Activated CD4-positive, alpha-beta memory T cell treated with anti-CD3 and anti-CD28 coated beads, Interleukin-2, amount 10 ng/mL, durations not matched to agents 7 days and 5 days (primary cell): ENCODE data around the gene SLCO3A1. TPM values are rescaled to one million over a fixed set of nuclear protein-coding genes. Genes with fewer than 3 reads are reported as not detected.

Experiments
- CTCF ChIA-PET: fragments of 350-600 bp; sonication (Branson Sonifier 250); formaldehyde crosslinking; loops from one replicate; lab custom pipeline; 2021; ENCODE audit warnings: antibody characterized with exemption, inconsistent platforms; lab: Charles Lee
- POLR2A ChIA-PET: fragments of 350-600 bp; sonication (Branson Sonifier 250); formaldehyde crosslinking; loops from one replicate; lab custom pipeline; 2021; ENCODE audit warnings: antibody characterized with exemption; lab: Charles Lee
- DNase-seq: peaks from one replicate; pipeline ENCODE4 v3.0.0-alpha.2; 2020
- H3K27ac Mint-ChIP-seq: one replicate; pipeline ENCODE4 v1.8.0; 2021; ENCODE audit warnings: mild to moderate bottlenecking, mixed read lengths
- H3K27me3 Mint-ChIP-seq: one replicate; pipeline ENCODE4 v1.8.0; 2021; ENCODE audit warnings: mixed read lengths
- H3K36me3 Mint-ChIP-seq: one replicate; pipeline ENCODE4 v1.8.0; 2021; ENCODE audit warnings: low read depth, mixed read lengths
- H3K4me1 Mint-ChIP-seq: one replicate; pipeline ENCODE4 v1.8.0; 2021; ENCODE audit warnings: mixed read lengths
- H3K4me3 Mint-ChIP-seq: one replicate; pipeline ENCODE4 v1.8.0; 2021; ENCODE audit warnings: mild to moderate bottlenecking, mixed read lengths
- H3K9me3 Mint-ChIP-seq: one replicate; pipeline ENCODE4 v1.8.0; 2021; ENCODE audit warnings: mixed read lengths
- total RNA-seq, 2 experiments: library from RNA; stranded (reverse); gene quantifications; one replicate each; pipeline ENCODE4 v1.2.3, GENCODE V29; 2021

SLCO3A1 gene
- total RNA-seq, 2 experiments from 2014 or later, result 48.8 to 52.6 TPM

GRCh38 chr15:91874992-91875660 is 21.6 kb downstream of the SLCO3A1 start:
- Mint-ChIP-seq H3K4me3 (no peak overlapping the region), H3K27ac (no peak overlapping the region), H3K4me1 (peaks cover 19% of the 10 kb centered on the region), H3K36me3 (peaks cover 24% of the 10 kb centered on the region), H3K27me3 (no peaks in the 10 kb centered on the region), H3K9me3 (peaks cover 5% of the 10 kb centered on the region)
- ChIA-PET CTCF (no interaction called here), POLR2A (no interaction called here)
- no peak for DNase-seq

- H3K27me3 Mint-ChIP-seq, result no peaks in the 10 kb centered on the region
- CTCF ChIA-PET, result no interaction called here
- peaks cover 3% of the 10 kb centered on the region for H3K9me3 Mint-ChIP-seq
- peaks cover 17% of the 10 kb centered on the region for H3K36me3 Mint-ChIP-seq
- peaks cover 20% of the 10 kb centered on the region for H3K4me1 Mint-ChIP-seq
- DNase-seq, result no peak
- POLR2A ChIA-PET, result no interaction called here
- no peak overlapping the region for H3K27ac Mint-ChIP-seq
- H3K4me3 Mint-ChIP-seq, result no peak overlapping the region
Measured at GRCh38 chr15:91876187-91876586, 22.7 kb downstream of the SLCO3A1 start.

- DNase-seq, result no peak
- Mint-ChIP-seq H3K27ac (no peak overlapping the region), H3K27me3 (no peaks in the 10 kb centered on the region), H3K36me3 (peaks cover 17% of the 10 kb centered on the region), H3K4me1 (peaks cover 21% of the 10 kb centered on the region), H3K4me3 (no peak overlapping the region), H3K9me3 (peaks cover 3% of the 10 kb centered on the region)
- POLR2A ChIA-PET, result no interaction called here
- CTCF ChIA-PET, result interaction anchor here (0.7 to 1.4 kb wide), 2 partner anchors 15 to 27 kb away, joined by 3 read pairs; no protein-coding TSS in a partner anchor
Measured at GRCh38 chr15:91878319-91878870, 24.9 kb downstream of the SLCO3A1 start.

DNA sequence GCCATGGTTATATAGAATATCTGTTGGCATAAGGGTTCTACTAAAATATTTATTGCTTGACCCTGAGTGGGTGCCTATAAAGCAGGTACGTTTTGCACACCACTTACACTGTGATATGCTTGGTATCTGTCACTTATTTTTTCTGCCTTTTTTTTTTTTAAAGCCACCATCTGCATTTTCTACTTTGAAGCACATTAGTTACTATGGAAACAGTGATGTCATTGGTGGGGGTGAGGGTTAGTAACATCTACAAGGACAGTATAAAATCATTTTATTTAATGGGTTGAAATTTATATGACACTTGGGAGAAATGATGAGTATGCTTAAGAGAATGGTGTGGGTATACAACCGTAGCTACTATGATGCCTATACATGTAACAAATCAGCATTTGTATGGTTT is 25.6 kb downstream of the SLCO3A1 start:
- Mint-ChIP-seq H3K36me3 (peaks cover 17% of the 10 kb centered on the region), H3K27me3 (no peaks in the 10 kb centered on the region), H3K4me3 (no peak overlapping the region), H3K9me3 (peaks cover 3% of the 10 kb centered on the region), H3K27ac (no peak overlapping the region), H3K4me1 (peaks cover 21% of the 10 kb centered on the region)
- ChIA-PET POLR2A (no interaction called here), CTCF (interaction anchor here (1.4 kb wide), 1 partner anchor 28 kb away, joined by 3 read pairs; no protein-coding TSS in a partner anchor)
- no peak for DNase-seq

DNA sequence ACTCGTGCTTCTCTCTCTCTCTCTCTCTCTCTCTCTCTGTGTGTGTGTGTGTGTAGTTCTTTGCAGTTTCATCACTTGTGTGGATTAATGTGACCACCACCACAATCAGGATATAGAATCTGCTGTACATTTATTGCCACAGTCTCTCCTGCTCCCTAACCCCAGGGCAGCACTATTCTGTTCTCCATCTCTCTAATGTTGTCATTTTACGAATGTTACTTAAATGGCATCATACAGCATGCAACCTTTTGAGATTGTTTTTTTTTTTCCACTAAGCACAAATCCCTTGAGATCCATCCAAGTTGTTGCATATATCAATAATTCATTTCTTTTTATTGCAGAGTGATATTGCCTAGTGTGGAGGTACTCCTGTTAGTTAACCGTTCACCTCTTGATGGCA is 26.9 kb downstream of the SLCO3A1 start:
- Mint-ChIP-seq H3K36me3 (peaks cover 16% of the 10 kb centered on the region), H3K27me3 (no peaks in the 10 kb centered on the region), H3K4me1 (peaks cover 18% of the 10 kb centered on the region), H3K4me3 (no peak overlapping the region), H3K9me3 (peaks cover 3% of the 10 kb centered on the region), H3K27ac (no peak overlapping the region)
- ChIA-PET POLR2A (no interaction called here), CTCF (no interaction called here)
- DNase-seq, result no peak

- no peak for DNase-seq
- ChIA-PET CTCF (interaction anchor here (0.7 kb wide), 1 partner anchor 161 kb away, joined by 3 read pairs; no protein-coding TSS in a partner anchor), POLR2A (no interaction called here)
- no peak overlapping the region for H3K4me3 Mint-ChIP-seq
- H3K27ac Mint-ChIP-seq, result no peak overlapping the region
- peaks cover 16% of the 10 kb centered on the region for H3K36me3 Mint-ChIP-seq
- H3K4me1 Mint-ChIP-seq, result peaks cover 18% of the 10 kb centered on the region
- no peaks in the 10 kb centered on the region for H3K27me3 Mint-ChIP-seq
- peaks cover 3% of the 10 kb centered on the region for H3K9me3 Mint-ChIP-seq
Measured at GRCh38 chr15:91881569-91882297, 28.2 kb downstream of the SLCO3A1 start.

DNA sequence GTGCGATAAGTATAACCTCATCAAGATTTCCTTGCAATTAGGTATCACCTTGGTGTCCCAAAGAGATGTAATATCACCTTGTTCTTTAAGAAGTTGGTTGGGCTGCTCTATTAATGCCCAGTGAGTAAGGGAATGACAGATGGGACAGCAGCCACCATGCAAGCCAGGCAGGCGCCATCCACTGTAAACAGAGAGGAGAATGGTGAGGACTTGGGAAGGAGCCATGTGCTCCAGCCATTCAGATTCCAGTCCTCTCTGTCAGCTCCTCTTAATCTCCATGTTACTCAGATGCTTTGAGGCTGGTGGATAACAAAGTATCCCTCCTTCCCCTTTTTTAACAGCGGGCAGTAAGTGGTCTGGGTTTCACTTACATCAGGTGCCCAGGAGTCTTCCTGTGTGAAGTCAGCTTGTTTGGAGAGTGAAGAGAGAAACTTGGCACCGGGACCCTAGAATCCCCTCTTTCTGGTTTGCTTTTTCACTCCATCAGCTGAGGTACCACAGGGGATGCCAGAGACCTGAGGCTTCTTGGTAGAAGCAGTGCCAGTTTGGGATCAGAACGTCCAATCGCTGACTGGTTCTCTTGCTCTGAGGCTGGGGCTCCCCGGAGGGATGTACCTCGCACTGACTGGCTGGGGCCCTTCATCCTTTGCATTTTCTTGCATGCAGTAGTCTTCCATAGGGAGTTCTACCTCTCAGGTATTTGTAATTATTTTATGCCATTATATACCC is 29.5 kb downstream of the SLCO3A1 start:
- peaks cover 20% of the 10 kb centered on the region for H3K4me1 Mint-ChIP-seq
- no peaks in the 10 kb centered on the region for H3K27me3 Mint-ChIP-seq
- no peaks in the 10 kb centered on the region for H3K9me3 Mint-ChIP-seq
- CTCF ChIA-PET, result no interaction called here
- H3K4me3 Mint-ChIP-seq, result no peak overlapping the region
- no peak for DNase-seq
- POLR2A ChIA-PET, result no interaction called here
- H3K36me3 Mint-ChIP-seq, result peaks cover 9% of the 10 kb centered on the region
- H3K27ac Mint-ChIP-seq, result no peak overlapping the region

- Mint-ChIP-seq H3K36me3 (peaks cover 9% of the 10 kb centered on the region), H3K27ac (no peak overlapping the region), H3K4me3 (no peak overlapping the region), H3K27me3 (no peaks in the 10 kb centered on the region), H3K4me1 (peaks cover 20% of the 10 kb centered on the region), H3K9me3 (no peaks in the 10 kb centered on the region)
- POLR2A ChIA-PET, result no interaction called here
- CTCF ChIA-PET, result interaction anchor here (0.7 to 1.2 kb wide), 3 partner anchors 30 to 193 kb away, joined by 3 to 5 read pairs (median 3); no protein-coding TSS in a partner anchor
- DNase-seq, result no peak
Measured at GRCh38 chr15:91884606-91885005, 31.1 kb downstream of the SLCO3A1 start.

- H3K27ac Mint-ChIP-seq, result no peak overlapping the region
- peaks cover 18% of the 10 kb centered on the region for H3K4me1 Mint-ChIP-seq
- no peaks in the 10 kb centered on the region for H3K27me3 Mint-ChIP-seq
- no peak for DNase-seq
- H3K36me3 Mint-ChIP-seq, result peaks cover 7% of the 10 kb centered on the region
- POLR2A ChIA-PET, result no interaction called here
- CTCF ChIA-PET, result interaction anchor here (1.0 to 1.2 kb wide), 2 partner anchors 31 to 193 kb away, joined by 3 to 5 read pairs; no protein-coding TSS in a partner anchor
- H3K9me3 Mint-ChIP-seq, result no peaks in the 10 kb centered on the region
- no peak overlapping the region for H3K4me3 Mint-ChIP-seq
Measured at GRCh38 chr15:91885054-91885453, 31.5 kb downstream of the SLCO3A1 start.

GRCh38 chr15:91885714-91886270 is 32.3 kb downstream of the SLCO3A1 start:
- DNase-seq, result no peak
- CTCF ChIA-PET, result no interaction called here
- peaks cover 12% of the 10 kb centered on the region for H3K4me1 Mint-ChIP-seq
- H3K9me3 Mint-ChIP-seq, result no peaks in the 10 kb centered on the region
- no peak overlapping the region for H3K27ac Mint-ChIP-seq
- no peaks in the 10 kb centered on the region for H3K27me3 Mint-ChIP-seq
- peaks cover 6% of the 10 kb centered on the region for H3K36me3 Mint-ChIP-seq
- POLR2A ChIA-PET, result no interaction called here
- H3K4me3 Mint-ChIP-seq, result no peak overlapping the region

GRCh38 chr15:91886878-91887277 is 33.4 kb downstream of the SLCO3A1 start:
- no peak for DNase-seq
- ChIA-PET CTCF (no interaction called here), POLR2A (no interaction called here)
- Mint-ChIP-seq H3K4me1 (peaks cover 5% of the 10 kb centered on the region), H3K27ac (no peak overlapping the region), H3K9me3 (no peaks in the 10 kb centered on the region), H3K4me3 (no peak overlapping the region), H3K27me3 (no peaks in the 10 kb centered on the region), H3K36me3 (peaks cover 6% of the 10 kb centered on the region)

- no peak for DNase-seq
- H3K4me1 Mint-ChIP-seq, result peaks cover 5% of the 10 kb centered on the region
- H3K9me3 Mint-ChIP-seq, result no peaks in the 10 kb centered on the region
- CTCF ChIA-PET, result no interaction called here
- peaks cover 11% of the 10 kb centered on the region for H3K36me3 Mint-ChIP-seq
- no peak overlapping the region for H3K27ac Mint-ChIP-seq
- no peak overlapping the region for H3K4me3 Mint-ChIP-seq
- no peaks in the 10 kb centered on the region for H3K27me3 Mint-ChIP-seq
- POLR2A ChIA-PET, result no interaction called here
Measured at GRCh38 chr15:91887321-91887720, 33.8 kb downstream of the SLCO3A1 start.
